K562 (cell line): ENCODE data around the gene KRT4. TPM values are rescaled to one million over a fixed set of nuclear protein-coding genes. Genes with fewer than 3 reads are reported as not detected.

Source experiments
- ATAC-seq: fragments of 200-7000 bp; cut with Tn5 transposase; 3 replicates; pipeline ENCODE4 v1.9.1; 2020; ENCODE audit warnings: moderate library complexity
- BruUV-seq: library from RNA; stranded (reverse); fragments of 400-500 nt; replicated peaks from 2 replicates; lab custom pipeline; 2021; lab: Mats Ljungman, UMichigan
- CTCF ChIA-PET: fragments of 300-600 bp; formaldehyde crosslinking; extraction: SDS; loops from one replicate; lab custom pipeline; 2021; ENCODE audit warnings: low intra/inter-chr PET ratio; lab: Yijun Ruan, JAX
- POLR2A ChIA-PET: fragments of 300-600, 350-650 bp; sonication (Branson Sonifier 250); formaldehyde crosslinking; extraction: SDS; loops from one replicate; lab custom pipeline; 2021; ENCODE audit warnings: antibody characterized with exemption, inconsistent platforms; lab: Yijun Ruan, JAX
- DNase-seq, 4 experiments: peaks; one replicate each; pipeline versions ENCODE4 v3.0.0 to v3.0.0-alpha.2; 2011 to 2018; ENCODE audit warnings: low spot score in 3 of 4, mixed read lengths in 3 of 4; ENCODE audit errors: extremely low read depth in 1 of 4
- FAIRE-seq: peaks from 2 replicates; lab custom pipeline; 2011; peaks lifted over from hg19 to GRCh38; lab: Jason Lieb, UNC
- H2AFZ ChIP-seq: 2 replicates; pipeline ENCODE4 v1.6.0; 2011; ENCODE audit warnings: low read depth, low read length, control low read depth, inconsistent platforms
- H3K27ac ChIP-seq: fragments of 200-600 bp; 3 replicates; pipeline ENCODE4 v1.8.0; 2011; ENCODE audit warnings: low read depth, mild to moderate bottlenecking, control low read depth, inconsistent platforms, low read length, moderate library complexity, mixed read lengths; ENCODE audit errors: extremely low read depth
- H3K27me3 ChIP-seq, 2 experiments: fragments of 300-600 bp in 1 of 2; 2 replicates in 1 of 2; 3 replicates in 1 of 2; pipeline versions ENCODE4 v1.6.0 to v1.8.0; 2011; ENCODE audit warnings: inconsistent platforms in 2 of 2, low read length in 2 of 2, mild to moderate bottlenecking in 1 of 2, mixed read lengths in 1 of 2, moderate library complexity in 1 of 2; ENCODE audit not compliant: control insufficient read depth in 2 of 2, insufficient read depth in 2 of 2
- H3K36me3 ChIP-seq: fragments of 300-600 bp; 3 replicates; pipeline ENCODE4 v1.8.0; 2011; ENCODE audit warnings: mild to moderate bottlenecking, low read length, inconsistent platforms; ENCODE audit not compliant: control insufficient read depth, insufficient read depth
- H3K4me1 ChIP-seq, 2 experiments: fragments of 200-600 bp in 1 of 2; replicated peaks in 1 of 2; 2 replicates in 1 of 2; 3 replicates in 1 of 2; pipeline versions ENCODE4 v1.5.1 to v1.8.0; 2011; ENCODE audit warnings: inconsistent platforms in 2 of 2, low read length in 2 of 2, mild to moderate bottlenecking in 1 of 2, mixed read lengths in 1 of 2, moderate library complexity in 1 of 2; ENCODE audit not compliant: control insufficient read depth in 2 of 2, insufficient read depth in 2 of 2
- H3K4me2 ChIP-seq: 2 replicates; pipeline ENCODE4 v1.6.1; 2011; ENCODE audit warnings: low read length, control low read depth, inconsistent platforms, mixed read lengths; ENCODE audit not compliant: insufficient read depth
- H3K4me3 ChIP-seq: fragments of 200-600 bp; sonication (generic), shearing (Covaris generic); 2 replicates; pipeline ENCODE4 v1.5.1; 2016; ENCODE audit warnings: control low read depth, inconsistent platforms
- H3K79me2 ChIP-seq: fragments of 200-600 bp; 3 replicates; pipeline ENCODE4 v1.8.0; 2011; ENCODE audit warnings: low read length, inconsistent platforms; ENCODE audit not compliant: control insufficient read depth, insufficient read depth
- H3K9ac ChIP-seq, 2 experiments: 2 replicates each; pipeline versions ENCODE4 v1.6.0 to v1.6.1; 2011; ENCODE audit warnings: low read depth in 2 of 2, low read length in 2 of 2, control low read depth in 1 of 2, inconsistent platforms in 1 of 2, mild to moderate bottlenecking in 1 of 2, mixed read lengths in 1 of 2; ENCODE audit not compliant: insufficient read depth in 1 of 2
- H3K9me1 ChIP-seq: one replicate; pipeline ENCODE4 v1.6.0; 2011; ENCODE audit warnings: inconsistent platforms, mild to moderate bottlenecking, low read length, moderate library complexity; ENCODE audit not compliant: control insufficient read depth, insufficient read depth
- H3K9me3 ChIP-seq: replicated peaks from 2 replicates; pipeline ENCODE4 v1.5.1; 2011; ENCODE audit warnings: low read depth, low read length, inconsistent platforms; ENCODE audit not compliant: control insufficient read depth, insufficient read depth
- H4K20me1 ChIP-seq: replicated peaks from 2 replicates; pipeline ENCODE4 v1.6.1; 2011; ENCODE audit warnings: low read length, inconsistent platforms, mixed read lengths; ENCODE audit not compliant: control insufficient read depth, insufficient read depth
- CREB3L1 ChIP-seq: fragments of 450-650 bp; IDR thresholded peaks from 2 replicates; pipeline ENCODE4 v1.6.1; 2014; ENCODE audit warnings: low read depth, mild to moderate bottlenecking, moderate library complexity, borderline replicate concordance
- GATAD2A ChIP-seq: fragments of 450-650 bp; IDR thresholded peaks from 2 replicates; pipeline ENCODE4 v1.6.1; 2017
- NCOA1 ChIP-seq: fragments of 450-650 bp; IDR thresholded peaks from 2 replicates; pipeline ENCODE4 v1.6.1; 2016; ENCODE audit warnings: low read depth
- PML ChIP-seq: IDR thresholded peaks from 2 replicates; pipeline ENCODE4 v1.6.1; 2012; ENCODE audit warnings: low read length, inconsistent platforms
- WGBS: fragments of 100-300 bp; shearing (Covaris generic); methylation state at CpG from one replicate; pipeline ENCODE4 v1.1.6; 2016; ENCODE audit warnings: low coverage, mixed read lengths; ENCODE audit not compliant: insufficient coverage; ENCODE audit errors: missing lambda C conversion rate; 5-methylcytosine and 5-hydroxymethylcytosine counted together
- in situ Hi-C: fragments of 300-500 bp; cut with MboI; formaldehyde crosslinking; loops from 4 replicates; pipeline ENCODE4 v1.15.0; 2018; ENCODE audit warnings: inconsistent platforms, mixed read lengths
- intact Hi-C: fragments of 100-400 bp; cut with micrococcal nuclease; formaldehyde crosslinking; loops from 2 replicates; pipeline ENCODE4 v1.14.2; 2022
- polyA plus RNA-seq, 8 experiments: library from polyadenylated mRNA; depleted of rRNA in 4 of 8; stranded (reverse) in 5 of 8; unstranded in 3 of 8; fragments of >200 nt; fragmentation: Nextera tagmentation in 2 of 8; fragmentation: Illumina TruSeq in 1 of 8; extraction: Ambion mirVana in 2 of 8; extraction: Trizol in 1 of 8; gene quantifications; 2 replicates each; pipeline versions ENCODE4 v1.2.1 to v1.2.3, GENCODE V29; 2011 to 2014; ENCODE audit warnings: inconsistent platforms in 1 of 8, missing spikeins in 1 of 8
- total RNA-seq, 7 experiments: library from RNA; depleted of rRNA in 6 of 7; stranded (reverse); fragments of >200 nt in 6 of 7; fragmentation: Illumina TruSeq in 2 of 7; extraction: Trizol in 2 of 7; gene quantifications; 2 replicates each; pipeline versions ENCODE4 v1.2.1 to v1.2.3, GENCODE V29; 2011 to 2021; ENCODE audit warnings: low replicate concordance in 1 of 7

KRT4 gene
- total and polyA plus RNA-seq, 9 of the 15 experiments (the other 6 are each of a cell fraction or from before 2014, with no cell fraction given) = not detected

- H2AFZ ChIP-seq = no peak overlapping the region
- H3K4me3 ChIP-seq = no peak overlapping the region
- no peak overlapping the region for H3K4me2 ChIP-seq
- TF ChIP-seq NCOA1 (no peak), GATAD2A (no peak)
- H3K27ac ChIP-seq = no peak overlapping the region
- 6% methylated on average over 8 of the region's 8 CpGs for WGBS
- peaks cover 20 to 63% of the 10 kb centered on the region in 2 experiments for H3K27me3 ChIP-seq
- H3K79me2 ChIP-seq = no peaks in the 10 kb centered on the region
- no peak for DNase-seq
- CTCF ChIA-PET = no interaction called here
- ATAC-seq = no peak
- BruUV-seq = no TSS peak
- in situ Hi-C loops (no loop called here), intact Hi-C loops (no loop called here)
- H3K9me1 ChIP-seq = peaks cover 2% of the 10 kb centered on the region
- no peaks in the 10 kb centered on the region for H3K9me3 ChIP-seq
- H4K20me1 ChIP-seq = no peaks in the 10 kb centered on the region; the same call in 1 of the 2 replicates
- FAIRE-seq = no peak
- no peak overlapping the region for H3K9ac ChIP-seq
- no peaks in the 10 kb centered on the region; a peak in 3 of 5 replicates for H3K4me1 ChIP-seq
- POLR2A ChIA-PET = interaction anchor here (0.6 to 0.7 kb wide), 2 partner anchors 9 to 48 kb away, joined by 3 to 4 read pairs; no protein-coding TSS in a partner anchor
- H3K36me3 ChIP-seq = no peaks in the 10 kb centered on the region
Observed at GRCh38 chr12:52817003-52817698, 3.2 kb upstream of the KRT4 start.

- no peak overlapping the region for H3K4me3 ChIP-seq
- in situ Hi-C loops = no loop called here
- no peak for DNase-seq
- no peaks in the 10 kb centered on the region; the same call in 1 of the 2 replicates for H4K20me1 ChIP-seq
- peaks cover 2% of the 10 kb centered on the region for H3K9me1 ChIP-seq
- H3K36me3 ChIP-seq = no peaks in the 10 kb centered on the region
- H3K9me3 ChIP-seq = no peaks in the 10 kb centered on the region
- no peak overlapping the region for H3K4me2 ChIP-seq
- 21% methylated on average over 5 of the region's 9 CpGs for WGBS
- H3K79me2 ChIP-seq = no peaks in the 10 kb centered on the region
- ChIA-PET CTCF (interaction anchor here (0.6 kb wide), 1 partner anchor 1428 kb away, joined by 3 read pairs; no protein-coding TSS in a partner anchor), POLR2A (interaction anchor here (0.5 to 0.7 kb wide), 2 partner anchors 8 to 58 kb away, joined by 3 read pairs; no protein-coding TSS in a partner anchor)
- H3K9ac ChIP-seq = no peak overlapping the region
- H3K27me3 ChIP-seq = peaks cover 26 to 60% of the 10 kb centered on the region in 2 experiments
- no TSS peak for BruUV-seq
- H3K27ac ChIP-seq = no peak overlapping the region
- H3K4me1 ChIP-seq = no peaks in the 10 kb centered on the region; a peak in 3 of 5 replicates
- FAIRE-seq = no peak
- H2AFZ ChIP-seq = no peak overlapping the region
- no peak for ATAC-seq
- intact Hi-C loops = no loop called here
- TF ChIP-seq CREB3L1 (no peak), PML (no peak)
Observed at GRCh38 chr12:52815676-52816588, 2.0 kb upstream of the KRT4 start.
